Fibroblast of the conjunctiva (primary cell): ENCODE results near the gene NFIX.

ENCODE experiments used
- DNase-seq: peaks from one replicate; pipeline ENCODE4 v3.0.0-alpha.2; 2010; ENCODE audit warnings: low read depth

Gene NFIX

DNA sequence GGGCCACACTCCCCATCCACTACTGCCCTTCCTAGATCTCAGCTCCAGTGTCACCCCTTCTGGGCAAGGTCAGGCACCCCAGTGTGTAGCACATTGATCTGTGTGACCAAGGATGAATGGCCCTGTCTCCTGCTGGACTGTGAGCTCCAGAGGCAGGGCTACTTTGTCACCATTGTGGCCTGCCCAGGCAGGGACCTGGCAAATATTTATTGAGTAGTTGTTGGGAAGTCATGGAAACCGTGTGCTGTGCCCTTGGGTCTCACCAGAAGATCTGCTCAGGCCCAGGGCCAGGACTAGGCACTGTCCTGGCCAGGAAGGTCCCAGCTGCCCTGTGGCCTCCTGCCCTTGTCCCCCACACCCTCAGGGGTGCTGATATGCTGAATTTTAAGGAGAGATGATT is 133.3 kb downstream of the NFIX start:
- no peak for DNase-seq

- no peak for DNase-seq
These were observed 134.1 kb downstream of the NFIX start for GRCh38 chr19:13129384-13129783.

DNA sequence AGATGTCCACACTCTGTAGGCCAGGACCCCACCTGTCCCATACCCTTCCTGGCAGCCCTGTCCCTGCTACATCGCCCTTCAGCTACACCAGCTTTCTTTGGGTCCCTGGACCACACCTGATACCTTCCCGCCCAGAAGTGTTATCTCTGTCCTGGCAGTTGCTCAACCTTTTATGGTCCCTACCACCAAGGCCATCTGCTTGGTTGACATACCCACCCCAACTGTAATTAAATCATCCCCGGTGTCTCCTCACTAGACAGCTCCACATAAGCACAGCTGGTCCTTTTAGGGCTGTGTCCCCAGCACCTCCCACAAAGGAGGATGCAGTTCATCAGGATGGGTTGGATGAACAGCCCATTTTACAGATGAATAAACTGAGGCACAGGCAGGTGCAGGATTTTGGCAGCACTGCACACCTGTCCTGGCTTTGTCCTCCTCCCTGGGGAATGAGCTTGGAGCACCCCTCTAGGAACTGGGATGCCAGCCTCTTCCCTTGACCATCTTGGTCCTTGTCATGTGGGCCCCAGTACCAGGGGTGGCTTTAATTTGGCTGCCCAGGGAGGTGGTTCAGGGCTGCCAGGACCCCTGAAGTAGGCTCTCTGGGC is 135.7 kb downstream of the NFIX start:
- no peak for DNase-seq

- no peak for DNase-seq
These were observed 137.4 kb downstream of the NFIX start for GRCh38 chr19:13132471-13133180.

GRCh38 chr19:13133241-13133870 is 138.1 kb downstream of the NFIX start:
- no peak for DNase-seq

DNA sequence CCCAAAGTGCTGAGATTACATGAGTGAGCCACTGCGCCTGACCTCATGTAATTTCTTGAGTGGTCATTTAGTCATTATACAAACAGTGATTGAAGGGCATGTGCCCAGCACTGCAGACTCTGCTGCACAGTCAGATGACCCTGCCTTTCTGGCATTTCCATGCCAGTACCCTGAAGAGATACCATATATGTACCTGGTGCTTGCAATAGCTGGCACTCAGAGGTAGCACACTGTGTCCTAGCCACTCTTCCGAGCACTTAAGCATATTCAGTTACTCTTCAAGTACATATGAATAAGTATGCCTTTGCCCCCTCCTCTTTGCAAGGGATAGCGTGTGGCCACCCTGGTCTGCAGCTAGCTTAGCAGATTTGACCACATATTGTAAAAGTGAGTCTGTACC is 139.4 kb downstream of the NFIX start:
- no peak for DNase-seq

- DNase-seq: no peak
These were observed 140.1 kb downstream of the NFIX start for GRCh38 chr19:13135068-13136062.

GRCh38 chr19:13137290-13137794 is 142.1 kb downstream of the NFIX start:
- DNase-seq: no peak

DNA sequence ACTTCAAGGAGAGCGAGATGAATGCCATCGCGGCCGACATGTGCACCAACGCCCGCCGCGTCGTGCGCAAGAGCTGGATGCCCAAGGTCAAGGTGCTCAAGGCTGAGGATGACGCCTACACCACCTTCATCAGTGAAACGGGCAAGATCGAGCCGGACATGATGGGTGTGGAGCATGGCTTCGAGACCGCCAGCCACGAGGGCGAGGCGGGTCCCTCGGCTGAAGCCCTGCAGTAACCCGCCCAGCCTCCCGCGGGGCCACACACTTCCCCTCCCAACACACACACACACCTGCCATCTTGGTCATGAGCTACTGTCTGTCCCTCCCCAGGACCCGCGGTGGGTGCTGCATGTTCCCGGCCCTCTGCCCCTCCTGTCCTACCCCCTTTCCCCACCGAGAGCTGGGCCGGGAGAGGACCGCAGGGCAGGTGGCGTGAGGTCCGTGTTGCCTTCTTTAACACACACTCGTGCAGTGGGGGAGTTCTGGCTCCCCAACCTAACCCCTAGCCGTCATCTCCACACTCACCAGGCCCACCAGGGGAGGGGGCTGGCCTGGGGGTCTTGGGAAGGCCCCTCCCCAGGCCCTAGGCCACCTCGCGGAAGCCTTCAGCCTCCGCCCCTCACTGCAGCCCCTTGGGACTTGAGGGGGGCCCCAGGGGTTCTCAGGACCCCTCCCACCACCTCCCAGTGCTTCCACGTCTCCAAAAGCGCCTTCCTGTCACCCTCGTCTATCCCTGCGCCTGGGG is 143.1 kb downstream of the NFIX start:
- DNase-seq: no peak

GRCh38 chr19:13138916-13139198 is 143.6 kb downstream of the NFIX start:
- DNase-seq: no peak

DNA sequence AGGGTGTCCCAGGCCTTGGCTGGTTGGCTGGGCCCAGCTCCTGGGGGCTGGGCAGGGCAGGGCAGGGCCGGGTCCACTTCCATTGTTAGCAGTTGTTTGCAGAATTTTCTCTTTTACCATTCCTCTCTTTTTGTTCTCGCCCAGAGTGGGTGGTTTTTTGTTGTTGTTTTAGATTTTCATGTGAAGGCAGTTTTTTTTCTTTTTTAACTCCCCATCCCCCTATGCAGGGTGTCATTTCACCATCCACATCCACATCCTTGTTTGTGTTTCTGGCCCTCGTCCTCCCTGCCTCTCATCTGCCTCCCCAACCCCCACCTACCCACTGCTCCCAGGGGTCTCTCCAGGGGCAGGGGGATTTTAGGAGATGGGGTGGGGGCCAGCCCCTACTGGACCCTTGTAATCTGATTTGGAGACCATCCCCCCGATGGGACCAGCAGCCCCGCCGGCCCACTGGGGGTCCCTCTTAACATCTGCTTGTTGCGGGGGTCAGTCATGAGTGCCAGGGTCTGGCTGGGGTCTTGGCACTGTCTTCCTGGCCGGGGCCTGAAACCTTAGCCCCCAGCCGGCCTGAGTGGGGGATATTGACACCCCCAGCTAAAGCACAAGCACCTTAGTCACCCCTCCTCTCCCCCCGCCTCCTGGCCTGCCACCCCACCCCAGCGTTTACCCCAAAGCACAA is 144.5 kb downstream of the NFIX start:
- no peak for DNase-seq

DNA sequence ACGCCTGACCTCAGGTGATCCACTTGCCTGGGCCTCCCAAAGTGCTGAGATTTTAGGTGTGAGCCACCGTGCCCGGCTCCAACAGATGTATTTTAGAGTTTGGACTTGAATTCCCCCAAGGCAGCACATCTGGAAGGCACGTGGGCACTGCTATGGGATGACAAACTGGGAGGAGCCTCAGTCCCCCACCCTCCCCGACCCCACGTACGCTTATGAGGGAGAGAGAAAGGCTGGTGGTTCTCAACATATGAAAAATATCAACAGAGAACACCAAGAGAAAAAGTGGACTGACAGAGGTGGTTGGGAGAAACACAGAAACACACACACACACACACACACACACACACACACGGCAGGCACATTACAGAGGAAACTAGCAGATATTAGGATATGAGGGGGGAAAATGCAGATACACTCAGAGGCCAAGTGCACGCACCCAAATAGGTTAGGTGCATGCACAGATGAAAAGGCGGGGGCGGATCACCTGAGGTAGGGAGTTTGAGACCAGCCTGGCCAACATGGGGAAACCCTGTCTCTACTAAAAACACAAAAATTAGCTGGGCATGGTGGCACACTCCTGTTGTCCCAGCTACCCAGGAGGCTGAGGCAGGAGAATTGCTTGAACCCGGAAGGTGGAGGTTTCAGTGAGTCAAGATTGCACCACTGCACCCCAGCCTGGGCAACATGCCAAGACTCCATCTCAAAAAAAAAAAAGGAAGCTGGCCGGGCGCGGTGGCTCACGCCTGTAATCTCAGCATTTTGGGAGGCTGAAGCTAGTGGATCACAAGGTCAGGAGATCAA is 151.7 kb downstream of the NFIX start:
- DNase-seq: no peak
